ENCODE measurements around the gene WT1. TPM values are rescaled to one million over a fixed set of nuclear protein-coding genes. Genes with fewer than 3 reads are reported as not detected.

WT1 gene
- total and polyA plus RNA-seq, 2 of the 13 experiments (the other 11 are each of a cell fraction or from before 2014, with no cell fraction given) = 0.15 to 0.31 TPM

GRCh38 chr11:32448232-32448631 lies 12.9 kb upstream of the WT1 start (continued):
- no peak for TF ChIP-seq NCOA2 (CRISPR knock-in tag; IDR thresholded peaks at IDR 0.05)
- no peak for TF ChIP-seq HES4 (CRISPR knock-in tag; IDR thresholded peaks at IDR 0.05; ENCODE audit: borderline replicate concordance)
- no peak for TF ChIP-seq MZF1 (CRISPR knock-in tag; IDR thresholded peaks at IDR 0.05; ENCODE audit: borderline replicate concordance)
- TF ChIP-seq ZNF335 (CRISPR knock-in tag; IDR thresholded peaks at IDR 0.05) = no peak
- 0 out of 2 replicates have a peak, but pooled peaks have one; percentile 6 for TF ChIP-seq STAG1 (CRISPR knock-in tag; IDR thresholded peaks at IDR 0.05)
- no peak for TF ChIP-seq BCL3 (CRISPR knock-in tag; IDR thresholded peaks at IDR 0.05)
- no peak for TF ChIP-seq BORCS8-MEF2B (CRISPR knock-in tag; IDR thresholded peaks at IDR 0.05)
- no peak for TF ChIP-seq REL (CRISPR knock-in tag; conservative IDR thresholded peaks at IDR 0.05)
- TF ChIP-seq TFE3 (CRISPR knock-in tag; IDR thresholded peaks at IDR 0.05) = no peak
- no peak for TF ChIP-seq KAT7 (CRISPR knock-in tag; IDR thresholded peaks at IDR 0.05; ENCODE audit: borderline replicate concordance)
- TF ChIP-seq, protein P1, sequence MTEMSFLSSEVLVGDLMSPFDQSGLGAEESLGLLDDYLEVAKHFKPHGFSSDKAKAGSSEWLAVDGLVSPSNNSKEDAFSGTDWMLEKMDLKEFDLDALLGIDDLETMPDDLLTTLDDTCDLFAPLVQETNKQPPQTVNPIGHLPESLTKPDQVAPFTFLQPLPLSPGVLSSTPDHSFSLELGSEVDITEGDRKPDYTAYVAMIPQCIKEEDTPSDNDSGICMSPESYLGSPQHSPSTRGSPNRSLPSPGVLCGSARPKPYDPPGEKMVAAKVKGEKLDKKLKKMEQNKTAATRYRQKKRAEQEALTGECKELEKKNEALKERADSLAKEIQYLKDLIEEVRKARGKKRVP (CRISPR knock-in tag; IDR thresholded peaks at IDR 0.05) = peak in 1 of 2 experiments; percentile 32; a peak in 1 of 4 replicates
- TF ChIP-seq CTCF (CRISPR knock-in tag; IDR thresholded peaks at IDR 0.05) = 0 out of 2 replicates have a peak, but pooled peaks have one; percentile 13
- TF ChIP-seq TBL1XR1 (IDR thresholded peaks at IDR 0.05; ENCODE audit: borderline replicate concordance, low read length, partially characterized antibody) = no peak
- no peak for TF ChIP-seq HNRNPLL (IDR thresholded peaks at IDR 0.05; ENCODE audit: low read depth, low read length, poor library complexity, severe bottlenecking)
- TF ChIP-seq ZFYVE20 (CRISPR knock-in tag; IDR thresholded peaks at IDR 0.05; ENCODE audit: borderline replicate concordance, low read depth) = no peak
- no peak for TF ChIP-seq FIP1L1 (IDR thresholded peaks at IDR 0.05; ENCODE audit: borderline replicate concordance, insufficient read depth, low read depth, low read length)
- TF ChIP-seq ZFP90 (CRISPR knock-in tag; IDR thresholded peaks at IDR 0.05; ENCODE audit: borderline replicate concordance) = no peak

All from HepG2 (cell line).